DOHH2 (cell line): ENCODE results near the gene CSRP3.

Source experiments
- H3F3A ChIP-seq: fragments of 200-600 bp; sonication (generic), shearing (Covaris generic); 2 replicates; pipeline ENCODE4 v1.6.0; 2016; ENCODE audit warnings: antibody characterized with exemption, mild to moderate bottlenecking; ENCODE audit not compliant: control insufficient read depth, insufficient read depth
- H3K27ac ChIP-seq: fragments of 200-600 bp; sonication (generic); 2 replicates; pipeline ENCODE4 v1.5.1; 2014; ENCODE audit warnings: low read depth, mild to moderate bottlenecking, low read length, moderate library complexity
- H3K27me3 ChIP-seq: fragments of 200-600 bp; sonication (generic); 2 replicates; pipeline ENCODE4 v1.6.1; 2014; ENCODE audit warnings: mild to moderate bottlenecking, low read length, mixed read lengths; ENCODE audit not compliant: control insufficient read depth
- H3K36me3 ChIP-seq: fragments of 200-600 bp; sonication (generic); 2 replicates; pipeline ENCODE4 v1.6.1; 2014; ENCODE audit warnings: mild to moderate bottlenecking, low read length, moderate library complexity, mixed read lengths; ENCODE audit not compliant: control insufficient read depth
- H3K4me1 ChIP-seq: fragments of 200-600 bp; sonication (generic); 2 replicates; pipeline ENCODE4 v1.6.1; 2014; ENCODE audit warnings: mild to moderate bottlenecking, low read length, mixed read lengths; ENCODE audit not compliant: control insufficient read depth
- H3K4me2 ChIP-seq: fragments of 200-600 bp; sonication (generic); 2 replicates; pipeline ENCODE4 v1.6.0; 2014; ENCODE audit warnings: mild to moderate bottlenecking, low read length, moderate library complexity
- H3K4me3 ChIP-seq: fragments of 200-600 bp; sonication (generic); 2 replicates; pipeline ENCODE4 v1.5.1; 2014; ENCODE audit warnings: mild to moderate bottlenecking, low read length, mixed read lengths
- H3K79me2 ChIP-seq: fragments of 200-600 bp; sonication (generic); 2 replicates; pipeline ENCODE4 v1.6.1; 2014; ENCODE audit warnings: mild to moderate bottlenecking, low read length, mixed read lengths; ENCODE audit not compliant: control insufficient read depth
- H3K9me2 ChIP-seq: fragments of 200-600 bp; sonication (generic); replicated peaks from 2 replicates; pipeline ENCODE4 v1.6.1; 2014; ENCODE audit warnings: mild to moderate bottlenecking, low read length, mixed read lengths; ENCODE audit not compliant: control insufficient read depth
- H3K9me3 ChIP-seq: fragments of 200-600 bp; sonication (generic); 2 replicates; pipeline ENCODE4 v1.6.1; 2014; ENCODE audit warnings: antibody characterized with exemption, low read length, mixed read lengths; ENCODE audit not compliant: control insufficient read depth, insufficient read depth
- H4K20me1 ChIP-seq: fragments of 200-600 bp; sonication (generic); 2 replicates; pipeline ENCODE4 v1.6.0; 2014; ENCODE audit warnings: low read depth, mild to moderate bottlenecking, antibody characterized with exemption, low read length, moderate library complexity; ENCODE audit not compliant: control insufficient read depth, insufficient read depth
- CTCF ChIP-seq: fragments of 200-600 bp; sonication (generic); IDR thresholded peaks from one replicate; pipeline ENCODE4 v1.5.1; 2014; ENCODE audit warnings: antibody characterized with exemption, mild to moderate bottlenecking, low read depth, low read length; ENCODE audit not compliant: poor library complexity, severe bottlenecking
- EZH2phosphoT487 ChIP-seq: fragments of 200-600 bp; sonication (generic); IDR thresholded peaks from 2 replicates; pipeline ENCODE4 v1.6.1; 2017; ENCODE audit warnings: borderline replicate concordance, mild to moderate bottlenecking, antibody characterized with exemption, low read length, moderate library complexity, mixed read lengths

CSRP3 gene

GRCh38 chr11:19237813-19238212 is 36.0 kb upstream of the CSRP3 start:
- no peaks in the 10 kb centered on the region for H3K9me3 ChIP-seq
- peaks cover 79% of the 10 kb centered on the region for H3K36me3 ChIP-seq
- H3K9me2 ChIP-seq, result no peaks in the 10 kb centered on the region
- H3K4me3 ChIP-seq, result no peak overlapping the region
- peaks cover 30% of the 10 kb centered on the region for H3K4me1 ChIP-seq
- H3K4me2 ChIP-seq, result no peak overlapping the region
- no peaks in the 10 kb centered on the region for H3K27me3 ChIP-seq
- peaks cover 67% of the 10 kb centered on the region for H3K79me2 ChIP-seq
- H3K27ac ChIP-seq, result no peak overlapping the region
- H4K20me1 ChIP-seq, result peaks cover 3% of the 10 kb centered on the region; the same call in 1 of the 2 replicates
- TF ChIP-seq EZH2phosphoT487 (no peak), CTCF (no peak)
- peaks cover 2% of the 10 kb centered on the region; the same call in 1 of the 2 replicates for H3F3A ChIP-seq

- H3K27ac ChIP-seq, result no peak overlapping the region
- H3K79me2 ChIP-seq, result peaks cover 64% of the 10 kb centered on the region
- H3K9me3 ChIP-seq, result no peaks in the 10 kb centered on the region
- peaks cover 4% of the 10 kb centered on the region; the same call in 1 of the 2 replicates for H4K20me1 ChIP-seq
- no peak for TF ChIP-seq CTCF
- peaks cover 2% of the 10 kb centered on the region; the same call in 1 of the 2 replicates for H3F3A ChIP-seq
- peaks cover 83% of the 10 kb centered on the region for H3K36me3 ChIP-seq
- no peaks in the 10 kb centered on the region for H3K9me2 ChIP-seq
- H3K4me1 ChIP-seq, result peaks cover 25% of the 10 kb centered on the region
- no peaks in the 10 kb centered on the region for H3K27me3 ChIP-seq
- no peak overlapping the region for H3K4me3 ChIP-seq
- no peak overlapping the region for H3K4me2 ChIP-seq
These were observed 35.6 kb upstream of the CSRP3 start for GRCh38 chr11:19237381-19237780.

GRCh38 chr11:19234231-19234817 is 32.5 kb upstream of the CSRP3 start:
- Histone ChIP-seq H3K27me3 (no peaks in the 10 kb centered on the region), H4K20me1 (peaks cover 4% of the 10 kb centered on the region; the same call in 1 of the 2 replicates), H3K4me2 (no peak overlapping the region), H3K9me3 (no peaks in the 10 kb centered on the region), H3F3A (peaks cover 2% of the 10 kb centered on the region; the same call in 1 of the 2 replicates), H3K4me3 (no peak overlapping the region), H3K36me3 (peaks cover 99% of the 10 kb centered on the region), H3K4me1 (peaks cover 18% of the 10 kb centered on the region), H3K9me2 (no peaks in the 10 kb centered on the region), H3K27ac (no peak overlapping the region), H3K79me2 (peaks cover 47% of the 10 kb centered on the region)
- TF ChIP-seq EZH2phosphoT487, result no peak
- TF ChIP-seq CTCF, result no peak
